GM21786 (cell line): Measurements from ENCODE around the gene SGCD.

ENCODE experiments used
- ATAC-seq: cut with Tn5 transposase; IDR thresholded peaks from one replicate; pipeline ENCODE4 v1.9.1; 2021; ENCODE audit not compliant: unreplicated experiment

Gene SGCD

DNA sequence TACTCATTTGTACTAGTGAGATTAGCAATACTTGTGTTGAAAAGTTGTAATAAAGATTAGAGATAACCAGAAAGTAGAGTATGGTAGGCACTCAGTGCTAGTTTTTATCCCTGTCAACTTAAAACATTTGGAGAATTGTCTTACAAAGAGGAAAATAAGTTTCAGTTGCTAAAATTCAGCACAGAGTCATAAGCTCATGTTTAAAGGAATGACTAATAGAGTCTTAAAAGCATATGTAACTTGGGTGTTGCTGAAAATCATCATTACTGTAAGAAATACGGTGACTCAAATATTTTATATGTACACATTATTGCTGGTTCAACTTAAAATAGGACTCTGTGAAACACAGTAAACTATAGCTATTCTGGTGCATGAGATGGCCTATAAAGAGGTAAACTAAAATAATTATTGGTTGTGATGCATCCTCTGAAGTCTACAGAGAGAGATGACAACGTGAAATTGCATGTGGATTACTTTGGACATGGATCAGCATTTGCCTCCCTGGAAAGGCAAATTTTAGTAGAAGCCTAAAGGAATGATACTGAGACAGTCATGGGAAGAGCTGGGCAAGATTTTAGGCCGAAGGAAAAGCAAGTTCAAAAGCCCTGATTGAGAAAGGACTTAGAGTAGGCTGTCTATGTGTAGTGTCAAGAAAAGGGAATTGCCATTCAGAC is 34.6 kb downstream of the SGCD start:
- ATAC-seq: no peak

DNA sequence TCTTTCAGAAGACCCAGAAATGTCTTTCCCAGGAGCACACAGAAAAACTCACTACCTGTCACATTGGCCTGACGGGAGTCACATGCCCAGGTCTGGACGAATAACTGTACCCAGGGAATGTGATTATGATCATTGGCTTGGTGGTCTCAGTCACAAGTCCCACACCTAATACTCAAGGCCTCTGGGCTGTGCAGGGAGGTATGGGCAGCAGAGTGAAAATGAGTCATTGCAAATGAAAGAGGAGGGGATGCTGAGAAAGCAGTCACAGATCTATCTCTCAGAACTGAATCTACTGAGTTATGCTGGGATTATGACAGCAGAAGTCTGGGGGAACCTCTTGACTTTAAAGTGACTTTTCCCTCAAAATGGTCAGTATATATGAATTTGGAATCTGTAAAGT is 36.9 kb downstream of the SGCD start:
- no peak for ATAC-seq

- no peak for ATAC-seq
Observed at GRCh38 chr5:156366521-156366920, 39.6 kb downstream of the SGCD start.

- no peak for ATAC-seq
Observed at GRCh38 chr5:156367597-156367996, 40.6 kb downstream of the SGCD start.

DNA sequence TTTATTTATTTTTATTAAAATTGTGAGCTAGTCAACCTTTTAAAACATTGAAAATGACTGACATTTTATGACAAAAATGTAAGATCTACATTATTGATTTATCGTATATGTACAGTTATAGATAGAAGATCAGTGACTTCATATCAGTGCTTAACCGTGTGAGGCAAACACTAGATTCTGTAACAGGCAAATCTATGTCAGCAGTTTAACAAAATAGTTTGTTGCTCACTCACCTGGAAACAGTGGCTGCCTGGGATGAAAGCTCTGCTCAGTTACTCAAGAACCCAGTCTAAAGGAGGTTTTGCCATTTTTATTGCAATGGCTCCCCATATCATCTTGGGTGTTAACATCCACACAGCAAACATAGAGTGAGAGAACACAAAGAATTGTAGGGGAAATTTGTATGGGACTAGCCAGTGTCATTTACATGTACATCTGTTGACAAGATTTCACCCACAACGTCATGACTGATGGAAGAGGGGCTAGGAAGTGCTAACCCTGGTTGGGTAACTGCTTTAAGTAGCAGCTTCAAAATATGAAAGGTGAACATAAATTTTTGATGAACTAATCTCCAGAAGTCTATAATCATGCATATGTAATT is 49.0 kb downstream of the SGCD start:
- peak; percentile 44 for ATAC-seq

GRCh38 chr5:156376751-156377150 is 49.8 kb downstream of the SGCD start:
- peak; percentile 42 for ATAC-seq

- peak; percentile 60 for ATAC-seq
Observed at GRCh38 chr5:156378159-156378558, 51.2 kb downstream of the SGCD start.

- no peak for ATAC-seq
Observed at GRCh38 chr5:156379206-156379605, 52.2 kb downstream of the SGCD start.

GRCh38 chr5:156380848-156381247 is 53.9 kb downstream of the SGCD start:
- ATAC-seq: no peak

- no peak for ATAC-seq
Observed at GRCh38 chr5:156383510-156384265, 56.7 kb downstream of the SGCD start.

- ATAC-seq: no peak
Observed at GRCh38 chr5:156385416-156385815, 58.5 kb downstream of the SGCD start.

GRCh38 chr5:156386976-156387375 is 60.0 kb downstream of the SGCD start:
- ATAC-seq: no peak

DNA sequence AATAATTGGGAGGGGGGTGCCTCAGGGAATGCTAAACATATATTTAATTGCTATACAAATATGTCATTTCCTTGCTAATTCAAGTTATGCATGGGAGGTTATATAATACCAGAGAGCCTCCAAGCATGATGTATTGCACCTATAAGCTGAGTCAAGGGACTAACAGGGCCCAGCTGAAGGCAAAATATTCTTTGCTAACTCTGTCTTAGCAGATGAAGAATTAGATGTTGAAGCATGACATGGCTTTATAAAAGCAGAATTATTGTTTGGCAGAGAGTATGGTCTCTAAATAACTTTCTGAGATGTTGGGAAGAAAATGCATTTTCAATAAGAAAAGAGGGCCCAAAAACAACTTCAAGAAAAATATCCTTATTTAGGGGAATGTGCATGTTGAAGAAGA is 60.4 kb downstream of the SGCD start:
- ATAC-seq: no peak

DNA sequence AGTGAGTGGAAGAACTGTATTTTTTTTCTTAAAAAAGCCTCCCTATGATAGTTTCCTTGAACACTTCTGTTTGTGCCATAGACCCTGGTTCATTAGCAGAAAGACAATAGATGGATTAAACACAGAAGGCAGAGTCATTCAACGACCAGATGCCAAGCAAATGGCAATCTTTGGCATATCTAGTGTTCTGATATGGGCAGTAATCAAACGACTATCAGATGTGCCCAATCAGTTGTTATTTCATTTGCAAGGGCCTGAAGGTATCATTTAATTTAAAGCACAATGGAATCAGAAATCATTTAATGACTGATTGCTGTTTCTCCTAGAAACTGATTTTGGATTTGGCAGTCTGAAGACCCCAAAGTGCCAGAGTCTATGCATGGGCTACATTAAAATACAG is 61.3 kb downstream of the SGCD start:
- no peak for ATAC-seq

GRCh38 chr5:156391139-156391538 is 64.2 kb downstream of the SGCD start:
- no peak for ATAC-seq

GRCh38 chr5:156393980-156394379 is 67.0 kb downstream of the SGCD start:
- no peak for ATAC-seq

GRCh38 chr5:156394642-156395305 is 67.8 kb downstream of the SGCD start:
- no peak for ATAC-seq

DNA sequence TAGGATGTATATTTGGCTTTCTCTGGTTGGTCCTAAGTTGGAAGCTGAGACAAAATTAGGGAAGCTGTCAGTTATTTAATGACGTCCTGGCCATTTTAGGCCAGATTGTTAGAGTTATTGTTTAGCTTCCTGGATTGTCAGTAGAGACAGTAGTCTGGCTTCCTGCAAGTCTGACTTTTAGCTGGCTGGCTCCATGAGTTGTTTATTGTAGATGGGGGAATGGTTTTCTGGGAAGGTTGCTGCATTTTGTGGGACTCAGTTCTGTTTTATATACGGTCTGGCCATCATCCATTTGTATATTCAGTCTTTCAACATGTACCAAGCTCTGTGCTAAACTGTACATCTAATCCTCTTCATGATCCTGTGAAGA is 68.3 kb downstream of the SGCD start:
- no peak for ATAC-seq

DNA sequence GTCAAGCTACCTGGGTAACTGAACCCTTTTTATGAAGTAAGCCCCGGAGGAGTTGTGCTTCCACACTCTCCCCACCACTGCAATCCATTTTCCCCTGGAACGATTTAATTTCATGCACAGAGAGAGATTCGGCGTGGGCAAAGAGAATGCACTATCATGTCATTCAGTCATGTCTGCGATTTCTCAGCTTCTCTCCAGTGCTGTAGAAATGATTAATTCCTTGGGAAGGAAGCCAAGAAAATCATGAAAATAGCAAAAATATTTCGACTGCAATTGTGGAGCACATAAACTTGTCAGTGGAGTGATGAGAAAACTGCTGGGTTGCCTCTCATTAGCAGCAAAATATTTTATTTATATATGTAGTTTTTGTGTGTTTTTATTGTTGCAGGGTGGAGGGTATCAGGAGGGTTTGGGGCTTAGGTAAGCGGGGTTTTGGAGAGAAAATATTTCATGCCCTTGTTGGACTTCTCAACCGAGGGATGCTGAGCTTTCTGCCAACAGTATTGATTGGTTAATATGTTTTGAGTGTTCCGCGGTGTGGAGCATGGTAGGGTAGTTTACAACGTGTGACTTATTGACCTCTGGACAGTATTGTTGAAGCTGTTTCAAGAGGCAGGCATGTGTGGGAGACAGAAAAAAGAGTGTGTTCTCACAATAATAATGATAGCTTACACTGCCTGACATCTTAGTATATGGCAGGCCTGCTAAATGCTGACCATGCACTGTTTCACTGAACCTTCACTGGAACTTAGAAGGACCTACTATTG is 69.3 kb downstream of the SGCD start:
- no peak for ATAC-seq

DNA sequence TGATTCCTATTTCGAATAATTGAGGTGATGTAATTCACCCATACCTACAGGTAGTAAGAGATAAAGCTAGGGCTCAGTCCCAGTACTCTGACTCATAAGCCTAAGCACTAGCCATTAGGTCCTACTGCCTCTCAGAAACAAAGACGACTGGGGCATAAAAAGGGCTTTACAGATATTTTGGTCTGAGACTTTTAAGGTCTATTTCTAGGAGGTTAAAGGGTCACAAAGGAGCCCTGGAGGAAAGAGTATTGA is 69.8 kb downstream of the SGCD start:
- ATAC-seq: no peak

DNA sequence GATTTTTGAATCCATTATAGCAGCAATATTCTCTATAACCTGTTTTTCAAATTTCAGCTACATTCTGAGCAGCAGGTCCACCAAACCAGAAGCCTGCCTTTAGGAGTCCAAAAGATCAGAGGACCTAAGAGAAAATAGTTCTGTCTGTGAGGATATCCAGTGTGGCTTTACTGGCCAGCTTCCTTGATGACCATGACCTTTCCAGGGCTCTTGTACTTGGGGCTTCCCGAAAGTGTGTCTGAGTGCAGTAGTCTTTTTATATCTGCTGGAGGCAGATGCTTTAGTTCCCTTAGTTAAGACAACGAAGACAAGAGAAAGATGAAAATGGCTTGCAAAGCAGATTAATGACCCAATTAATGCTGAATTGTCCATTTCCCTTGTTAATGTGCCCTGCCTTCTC is 72.4 kb downstream of the SGCD start:
- no peak for ATAC-seq
